ENCODE results near the gene GOLGA5.

The GOLGA5 gene

GRCh38 chr14:92785667-92786426 is 8.3 kb upstream of the GOLGA5 start:
- H3K27ac ChIP-seq = no peak overlapping the region
- H3K27me3 ChIP-seq (ENCODE audit: insufficient read depth, low read depth, severe bottlenecking) = no peaks in the 10 kb centered on the region
- H3K36me3 ChIP-seq = no peaks in the 10 kb centered on the region
- no peak for DNase-seq
- no peak for TF ChIP-seq CTCF (IDR thresholded peaks at IDR 0.05; ENCODE audit: low read depth, low read length)
- peaks cover 3% of the 10 kb centered on the region for H3K9me3 ChIP-seq (ENCODE audit: severe bottlenecking)
- no peak overlapping the region for H3K4me3 ChIP-seq (ENCODE audit: low read depth, low read length)

- no peaks in the 10 kb centered on the region for H3K27me3 ChIP-seq (ENCODE audit: insufficient read depth, low read depth, severe bottlenecking)
- H3K36me3 ChIP-seq = no peaks in the 10 kb centered on the region
- no peak for DNase-seq
- peaks cover 3% of the 10 kb centered on the region for H3K9me3 ChIP-seq (ENCODE audit: severe bottlenecking)
- no peak for TF ChIP-seq CTCF (IDR thresholded peaks at IDR 0.05; ENCODE audit: low read depth, low read length)
- H3K4me3 ChIP-seq (ENCODE audit: low read depth, low read length) = no peak overlapping the region
- no peak overlapping the region for H3K27ac ChIP-seq
Observed at GRCh38 chr14:92786427-92786756, 7.7 kb upstream of the GOLGA5 start.

- DNase-seq = no peak
- Histone ChIP-seq H3K27ac (no peak overlapping the region), H3K36me3 (no peaks in the 10 kb centered on the region), H3K4me3 (ENCODE audit: low read depth, low read length) (no peak overlapping the region), H3K27me3 (ENCODE audit: insufficient read depth, low read depth, severe bottlenecking) (no peaks in the 10 kb centered on the region), H3K9me3 (ENCODE audit: severe bottlenecking) (peaks cover 3% of the 10 kb centered on the region)
- TF ChIP-seq CTCF (IDR thresholded peaks at IDR 0.05; ENCODE audit: low read depth, low read length) = no peak
Observed at GRCh38 chr14:92787554-92787953, 6.6 kb upstream of the GOLGA5 start.

- H3K27ac ChIP-seq = no peak overlapping the region
- no peaks in the 10 kb centered on the region for H3K27me3 ChIP-seq (ENCODE audit: insufficient read depth, low read depth, severe bottlenecking)
- H3K9me3 ChIP-seq (ENCODE audit: severe bottlenecking) = peaks cover 3% of the 10 kb centered on the region
- DNase-seq = no peak
- H3K4me3 ChIP-seq (ENCODE audit: low read depth, low read length) = no peak overlapping the region
- no peak for TF ChIP-seq CTCF (IDR thresholded peaks at IDR 0.05; ENCODE audit: low read depth, low read length)
- H3K36me3 ChIP-seq = no peaks in the 10 kb centered on the region
Observed at GRCh38 chr14:92789457-92790089, 4.5 kb upstream of the GOLGA5 start.

- H3K27ac ChIP-seq = no peak overlapping the region
- peaks cover 3% of the 10 kb centered on the region for H3K9me3 ChIP-seq (ENCODE audit: severe bottlenecking)
- H3K4me3 ChIP-seq (ENCODE audit: low read depth, low read length) = no peak overlapping the region
- no peak for TF ChIP-seq CTCF (IDR thresholded peaks at IDR 0.05; ENCODE audit: low read depth, low read length)
- no peak for DNase-seq
- H3K36me3 ChIP-seq = peaks cover 5% of the 10 kb centered on the region; the same call in 1 of the 2 replicates
- H3K27me3 ChIP-seq (ENCODE audit: insufficient read depth, low read depth, severe bottlenecking) = no peaks in the 10 kb centered on the region
Observed at GRCh38 chr14:92792885-92793284, 1.2 kb upstream of the GOLGA5 start.

Measured in WERI-Rb-1 (cell line).